T-helper 9 cell (primary cell): ENCODE measurements around the gene REG1B.

Experiments used
- DNase-seq: peaks from one replicate; pipeline ENCODE4 v3.0.0-alpha.2; 2020
- total RNA-seq, 2 donors: gene quantifications; one replicate each; lab custom pipeline; 2026; lab: John Stamatoyannopoulos, UW

The REG1B gene, protein sequence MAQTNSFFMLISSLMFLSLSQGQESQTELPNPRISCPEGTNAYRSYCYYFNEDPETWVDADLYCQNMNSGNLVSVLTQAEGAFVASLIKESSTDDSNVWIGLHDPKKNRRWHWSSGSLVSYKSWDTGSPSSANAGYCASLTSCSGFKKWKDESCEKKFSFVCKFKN
- total RNA-seq, result 0 reads per million in 2 donors

DNA sequence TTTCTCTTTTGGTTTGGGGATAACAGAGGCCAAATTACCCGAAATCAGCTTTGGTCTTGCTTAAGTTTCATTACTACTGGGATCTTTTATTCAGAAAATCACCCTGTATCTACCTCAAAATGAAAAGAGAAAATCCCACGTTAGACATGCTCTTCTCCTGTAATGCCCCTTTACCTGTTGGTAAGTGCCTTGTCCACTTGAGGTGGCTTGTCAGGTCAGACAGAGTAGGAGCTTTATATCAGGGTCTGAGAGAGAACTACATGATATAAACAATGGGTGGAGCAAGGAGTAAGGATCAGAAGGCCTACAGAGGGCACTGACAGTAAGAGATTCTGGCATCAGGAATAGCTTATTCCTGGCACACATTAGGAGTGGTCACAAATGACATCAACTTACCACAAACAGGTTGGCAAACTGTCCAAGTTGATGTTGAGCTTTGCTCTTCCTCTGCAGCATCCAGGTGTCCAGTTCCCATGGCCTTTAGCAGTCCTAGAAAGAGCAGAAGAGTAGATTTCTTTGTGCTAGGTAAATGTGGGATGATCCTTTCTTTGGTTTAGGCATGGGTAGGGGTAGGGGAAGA is at the start of gene REG1B:
REG1B (minus strand) TSS at position 209 of the 580 bp plus-strand sequence. CDS start 381 bp downstream, outside the sequence.
- no peak for DNase-seq

DNA sequence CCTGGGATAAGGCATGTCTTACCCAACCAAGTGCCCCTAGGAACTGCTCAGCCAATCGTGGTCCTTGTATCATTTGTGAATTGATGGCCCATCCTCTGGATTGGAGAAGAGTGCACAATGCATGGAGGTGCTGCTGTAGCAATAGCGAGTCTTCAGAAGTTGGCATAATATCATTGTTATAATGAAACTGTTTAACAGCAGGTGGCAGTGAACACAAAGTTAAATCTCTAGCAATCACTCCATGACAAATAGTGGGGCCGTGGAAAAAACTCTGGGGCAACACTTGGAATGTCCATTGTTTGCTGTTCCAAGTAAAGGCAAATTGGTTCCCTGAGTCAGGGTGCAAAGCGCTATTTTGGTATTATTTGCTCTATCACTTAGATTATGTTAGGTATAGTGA is 43.9 kb upstream of the REG1B start:
- DNase-seq, result no peak

DNA sequence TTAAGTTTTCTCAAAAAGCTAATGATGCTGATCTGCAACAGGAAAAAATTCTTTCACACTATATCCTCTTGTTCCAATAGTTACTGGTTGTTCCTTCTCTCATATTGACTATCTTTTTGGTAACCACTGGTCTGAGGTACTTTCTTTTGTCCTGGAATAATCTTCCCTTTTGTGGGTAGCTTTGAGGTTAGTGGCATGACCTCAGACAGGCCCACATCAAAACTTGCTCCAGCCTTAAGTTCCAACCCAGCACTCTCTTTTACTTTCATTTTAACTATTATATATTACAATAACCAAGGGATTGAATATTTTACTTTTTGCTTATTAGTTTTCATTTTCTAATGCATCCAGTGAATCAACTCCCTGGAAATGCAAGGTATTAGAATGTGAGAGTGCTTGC is 42.0 kb upstream of the REG1B start:
- no peak for DNase-seq

DNA sequence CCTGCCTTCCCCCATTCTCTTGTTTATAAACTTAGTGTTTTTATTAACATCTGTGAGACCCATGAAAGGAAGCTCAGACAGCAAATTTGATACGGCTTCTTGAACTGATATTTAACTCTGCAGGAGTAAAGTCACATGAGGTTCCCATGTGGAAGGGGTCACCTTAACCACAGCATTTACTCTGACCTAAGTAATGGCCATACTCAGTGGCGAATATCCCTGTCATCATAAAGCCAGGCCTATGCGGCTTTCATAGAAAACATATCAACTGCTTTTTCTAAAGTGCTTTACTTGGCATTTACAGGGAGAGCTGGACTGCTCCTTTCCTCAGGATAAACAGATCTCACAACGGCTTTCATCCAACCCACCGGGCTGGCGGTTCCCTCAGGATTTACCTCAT is 41.5 kb upstream of the REG1B start:
- DNase-seq, result no peak

DNA sequence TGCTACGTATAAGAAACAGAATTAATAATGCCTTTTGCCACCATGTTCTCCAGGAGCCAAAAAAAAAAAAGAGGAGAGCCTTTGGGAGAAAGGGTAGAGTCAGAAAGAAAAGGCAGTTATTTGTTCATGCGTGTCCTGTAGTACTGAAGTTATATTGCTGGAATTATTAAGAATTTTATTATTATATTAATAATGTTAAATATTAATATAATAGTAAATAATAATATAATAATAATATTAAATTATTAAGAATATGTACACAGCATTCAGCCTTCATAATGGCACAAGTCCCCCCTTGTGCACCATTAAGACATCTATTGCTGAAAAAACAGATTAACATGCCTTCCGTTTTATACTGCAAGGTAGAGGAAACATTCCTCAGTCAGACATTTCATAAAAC is 40.6 kb upstream of the REG1B start:
- no peak for DNase-seq

DNA sequence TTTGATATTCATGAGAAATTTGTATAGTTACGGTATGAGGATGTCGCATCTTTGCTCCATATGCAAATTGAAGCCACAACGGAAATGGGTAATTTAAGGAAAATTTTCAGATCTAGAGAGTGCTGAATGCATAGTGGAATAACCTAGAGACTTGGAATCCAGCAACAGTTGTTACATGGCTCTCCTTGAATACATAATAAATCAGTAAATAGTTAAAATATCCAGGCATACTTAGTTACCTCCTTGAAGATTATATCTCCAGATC is 37.9 kb upstream of the REG1B start:
- DNase-seq, result no peak

DNA sequence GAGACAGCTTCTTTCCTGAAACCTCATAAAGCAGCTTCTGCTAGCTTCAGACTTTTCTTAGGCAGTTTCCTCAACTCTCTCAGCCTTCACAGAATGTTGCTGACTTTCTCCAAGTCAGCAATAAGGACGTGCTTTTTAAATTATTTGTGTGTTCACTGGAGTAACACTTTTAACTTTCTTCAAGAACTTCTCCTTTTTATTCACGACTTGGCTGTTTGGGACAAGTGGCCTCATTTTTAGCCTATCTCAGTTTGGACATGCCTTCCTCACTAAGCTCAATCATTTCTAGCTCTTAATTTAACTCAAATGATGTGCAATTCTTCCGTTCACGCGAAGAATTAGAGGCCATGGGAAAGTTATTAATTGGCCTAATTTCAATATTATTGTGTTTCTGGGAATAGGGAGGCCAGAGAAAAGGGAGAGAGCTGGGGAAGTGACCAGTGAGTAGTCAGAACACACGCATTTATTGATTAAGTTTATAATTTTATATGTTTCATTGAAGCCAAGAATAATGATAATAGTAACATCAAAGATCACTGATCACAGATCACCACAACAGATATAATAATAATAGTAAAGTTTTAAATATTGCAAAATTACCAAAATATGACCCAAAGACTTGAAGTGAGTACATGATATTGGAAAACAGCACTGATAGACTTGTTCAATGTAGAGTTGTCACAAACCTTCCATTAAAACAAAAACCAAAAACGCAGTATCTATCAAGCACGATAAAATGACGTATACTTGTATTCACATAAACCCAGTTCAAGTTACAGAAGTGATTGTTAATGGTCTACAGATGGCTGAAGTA is 37.3 kb upstream of the REG1B start:
- no peak for DNase-seq

DNA sequence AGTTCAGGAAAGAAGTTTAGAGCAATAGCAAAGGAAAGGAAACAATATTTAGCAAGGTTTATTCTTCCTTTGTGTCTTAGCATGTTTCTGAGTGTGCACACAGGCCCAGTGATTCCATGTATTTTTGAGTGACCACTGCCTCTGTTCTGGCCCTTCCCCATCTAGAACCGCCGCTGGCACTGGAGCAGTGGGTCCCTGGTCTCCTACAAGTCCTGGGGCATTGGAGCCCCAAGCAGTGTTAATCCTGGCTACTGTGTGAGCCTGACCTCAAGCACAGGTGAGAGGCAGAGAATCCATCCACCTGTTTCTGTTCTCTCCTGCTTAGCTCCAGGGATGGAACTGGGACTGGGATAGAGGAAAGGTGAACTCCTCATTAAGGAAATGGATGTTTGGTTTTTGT is 34.9 kb upstream of the REG1B start:
- no peak for DNase-seq

DNA sequence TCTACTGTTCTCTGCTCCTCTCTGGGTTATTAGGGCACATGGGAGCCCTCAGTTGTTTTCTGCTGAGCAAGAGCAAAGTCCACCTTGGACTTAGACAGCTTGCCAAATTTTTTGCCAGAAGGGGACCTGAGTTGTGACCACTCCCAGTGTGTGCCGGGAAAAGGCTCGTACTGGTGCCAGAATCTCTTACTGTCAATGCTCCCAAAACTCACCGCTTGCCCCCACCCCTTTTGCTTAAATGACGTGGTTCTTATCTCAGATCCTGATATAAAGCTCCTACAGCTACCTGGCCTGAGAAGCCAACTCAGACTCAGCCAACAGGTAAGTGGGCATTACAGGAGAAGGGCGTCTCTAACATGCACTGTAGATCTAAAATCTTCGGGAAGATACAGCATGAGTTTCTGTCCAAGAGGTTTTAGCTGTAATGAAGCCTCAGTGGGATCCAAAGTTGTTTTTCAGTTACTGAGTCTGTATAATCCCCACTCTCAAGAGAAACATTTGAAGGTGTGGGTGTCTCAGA is 32.5 kb upstream of the REG1B start, which contains the start of gene REG1A:
REG1A (plus strand) TSS at position 295 of the 520 bp plus-strand sequence. CDS start 374 bp downstream, outside the sequence.
- DNase-seq, result no peak

DNA sequence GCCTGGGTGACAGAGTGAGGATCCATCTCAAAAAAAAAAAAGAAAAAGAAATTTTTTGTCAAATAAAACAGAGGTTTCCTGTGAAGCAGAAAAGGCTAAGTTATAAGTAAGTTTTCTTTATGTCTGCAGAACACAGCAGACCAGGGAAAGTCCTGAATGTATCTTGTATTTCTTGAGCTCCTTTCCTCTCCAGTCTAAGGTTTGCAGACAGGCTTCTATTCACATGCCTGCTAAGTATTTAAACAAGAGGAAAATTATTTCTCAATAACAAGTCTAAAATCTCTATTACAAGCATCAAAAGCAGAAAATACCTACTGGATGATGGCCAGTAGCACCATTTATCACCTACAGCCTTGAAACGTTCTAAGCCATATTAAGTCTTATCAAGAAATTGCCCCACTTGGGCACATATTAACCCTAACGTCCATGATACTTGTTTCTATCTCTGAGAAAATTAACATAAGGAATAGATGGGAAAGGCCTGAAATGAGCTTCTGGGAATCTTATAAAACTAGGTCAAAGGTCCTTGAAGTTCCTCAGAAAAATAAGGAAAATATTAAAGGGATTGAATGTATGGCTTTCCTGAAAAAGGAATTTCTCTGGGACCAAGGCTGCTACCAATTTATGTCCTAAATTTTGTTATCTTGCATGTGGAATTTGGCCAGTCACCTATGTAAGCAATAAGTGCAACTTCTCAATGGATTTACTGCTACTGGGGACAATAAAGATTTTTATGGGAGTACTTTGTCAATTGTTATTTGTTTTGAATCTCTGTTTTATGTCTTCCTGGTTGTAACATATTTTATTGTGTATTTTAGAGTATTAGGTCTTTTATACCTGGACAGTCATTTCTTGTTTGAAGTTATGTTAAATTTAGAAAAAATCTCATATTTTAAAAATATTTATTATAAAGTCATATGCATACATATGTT is 29.5 kb upstream of the REG1B start:
- DNase-seq, result no peak

DNA sequence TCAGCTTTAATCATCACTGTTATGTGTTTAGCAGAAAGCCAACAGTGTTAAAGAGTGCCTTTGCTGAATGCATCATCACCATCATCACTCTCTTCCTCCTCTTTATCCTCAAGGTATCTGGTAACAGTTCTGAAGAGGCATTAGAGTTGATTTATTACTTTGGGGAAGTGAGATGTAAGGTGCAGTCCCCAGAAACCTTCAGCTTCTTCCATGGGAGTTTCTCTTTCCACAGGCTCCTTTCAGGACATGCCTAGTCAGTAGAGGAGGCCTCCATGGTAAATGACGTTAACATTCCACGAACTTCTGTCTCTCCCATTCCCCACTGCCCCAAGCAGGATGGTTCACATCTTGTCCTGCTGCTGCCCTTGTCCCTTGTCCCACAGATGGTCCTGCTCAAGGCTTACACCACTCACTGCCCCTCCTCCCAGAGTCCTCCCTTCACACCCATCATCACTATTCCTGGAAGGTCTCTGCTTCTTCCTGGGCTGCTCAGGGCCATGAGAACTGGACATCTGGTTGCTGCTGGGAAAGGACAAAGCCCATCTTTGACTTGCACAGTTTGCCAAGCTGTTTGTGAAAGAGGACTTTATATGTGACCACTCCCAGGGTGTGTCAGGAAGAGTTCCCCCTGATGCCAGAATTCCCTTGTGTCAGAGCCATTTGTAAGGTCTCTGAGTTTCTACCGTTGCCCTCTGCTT is 27.2 kb upstream of the REG1B start:
- no peak for DNase-seq

DNA sequence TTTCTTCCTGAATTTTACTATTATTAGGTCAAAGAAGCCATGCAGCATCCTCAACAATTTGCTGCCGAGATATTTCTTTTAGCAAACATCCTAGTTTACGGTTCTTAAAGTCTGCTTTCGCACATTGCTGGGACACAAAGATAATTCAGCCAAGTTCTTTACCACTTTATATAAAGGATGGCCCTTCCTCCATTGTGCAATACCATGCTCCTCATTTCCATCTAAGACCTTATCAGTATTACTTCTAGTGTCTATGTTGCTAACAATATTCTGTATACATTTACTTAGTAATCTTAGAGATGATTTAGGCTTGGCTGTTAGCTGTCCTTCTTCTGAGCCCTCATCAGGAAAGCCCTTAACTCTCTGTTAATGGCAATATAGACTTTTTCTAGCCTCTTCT is 24.5 kb upstream of the REG1B start:
- DNase-seq, result no peak

DNA sequence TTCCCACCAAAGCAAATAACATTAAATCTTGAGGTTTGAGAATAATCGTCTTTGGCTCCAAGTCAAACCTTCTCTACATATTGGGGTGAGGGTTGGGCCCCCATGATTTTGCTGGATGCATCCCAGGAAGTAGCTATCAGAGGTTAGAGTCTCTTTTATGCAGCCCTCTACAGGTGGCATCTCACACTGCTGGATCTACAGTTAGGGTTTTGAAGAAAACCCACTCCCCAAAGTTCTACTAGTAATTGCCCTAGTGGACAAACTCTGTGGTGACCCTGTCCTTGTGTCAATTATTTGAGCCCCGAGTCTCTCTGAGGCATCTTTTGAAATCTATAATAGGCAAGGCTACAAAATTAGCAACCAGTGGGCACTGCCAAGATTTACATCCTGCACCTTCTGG is 17.5 kb upstream of the REG1B start:
- DNase-seq, result no peak

DNA sequence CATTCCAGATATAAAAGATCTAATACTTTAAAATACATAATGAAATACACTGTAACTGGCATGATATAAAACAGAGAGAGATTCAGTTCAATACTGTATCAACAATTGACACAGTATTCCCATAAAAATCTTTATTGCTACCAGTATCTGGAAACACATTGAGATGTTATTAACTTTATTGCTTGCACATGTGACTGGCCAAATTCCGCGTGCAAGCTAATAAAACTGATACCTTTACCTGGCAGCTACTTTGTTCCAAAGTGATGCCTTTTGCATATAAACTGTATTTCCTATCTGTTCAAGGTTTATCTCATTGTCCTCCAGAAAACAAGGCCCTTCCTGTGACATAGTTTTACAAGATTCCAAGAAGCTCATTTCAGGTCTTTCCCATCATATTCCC is 15.4 kb upstream of the REG1B start:
- no peak for DNase-seq

DNA sequence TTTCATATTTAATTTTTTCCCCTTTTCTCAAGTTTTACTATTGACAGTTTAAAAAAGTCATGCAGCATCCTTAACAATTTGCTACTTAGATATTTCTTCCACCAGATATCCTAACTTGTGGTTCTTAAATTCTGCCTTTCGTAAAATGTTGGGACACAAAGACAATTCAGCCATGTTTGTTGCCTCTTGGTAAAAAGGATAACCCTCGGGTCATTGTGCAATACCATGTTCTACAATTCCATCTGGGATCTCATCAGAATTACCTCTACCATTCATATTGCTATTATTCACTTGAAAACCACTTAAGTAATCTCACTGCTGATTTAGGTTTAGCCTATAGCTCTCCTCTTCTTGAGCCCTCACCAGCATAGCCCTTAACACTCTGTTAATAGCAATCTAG is 13.2 kb upstream of the REG1B start:
- DNase-seq, result no peak

DNA sequence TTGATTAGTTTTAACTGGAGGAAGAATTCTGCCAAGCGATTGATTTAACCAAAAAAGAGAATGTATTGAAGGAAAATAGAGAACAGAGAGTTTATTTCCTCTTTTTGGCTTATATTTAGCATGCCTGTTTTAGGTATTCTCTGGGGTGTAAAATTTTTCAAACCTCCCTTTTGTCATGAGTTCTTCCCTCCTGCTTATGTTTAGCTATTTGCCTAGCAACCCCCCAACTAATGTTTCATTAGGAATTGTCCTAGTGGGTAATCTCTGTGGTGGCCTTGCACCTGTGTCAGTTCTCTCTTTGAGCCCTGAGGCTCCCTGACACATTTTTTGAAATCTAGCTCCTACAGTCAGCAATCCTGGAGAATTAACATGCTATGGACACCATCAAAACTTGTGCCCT is 12.5 kb upstream of the REG1B start:
- no peak for DNase-seq

DNA sequence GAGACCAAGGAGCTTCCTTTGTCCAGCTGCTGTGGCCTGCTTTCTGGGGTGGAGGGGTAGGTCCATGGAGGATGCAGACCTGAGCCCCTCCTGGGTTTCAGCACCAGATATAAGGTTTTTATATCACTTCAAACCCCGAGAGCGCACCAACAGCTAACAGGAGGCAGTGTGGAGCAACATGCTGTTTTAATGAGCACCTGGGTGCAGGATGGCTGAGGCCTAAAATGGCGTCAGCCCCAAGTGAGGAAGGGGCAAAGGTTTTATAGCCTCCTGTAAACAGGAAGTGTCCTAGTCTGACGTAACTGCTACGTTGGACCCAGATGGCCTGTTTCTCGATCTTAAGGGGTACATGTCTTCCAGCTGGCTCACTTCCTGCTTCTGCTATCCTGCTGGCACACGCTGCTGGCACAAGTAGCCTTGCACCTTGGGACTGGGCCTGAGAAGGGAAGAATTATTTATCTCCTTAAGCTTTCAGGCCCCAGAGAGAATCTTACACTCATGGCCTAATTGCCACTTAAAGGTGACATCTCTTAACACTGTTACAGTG is 11.4 kb upstream of the REG1B start:
- DNase-seq, result no peak

DNA sequence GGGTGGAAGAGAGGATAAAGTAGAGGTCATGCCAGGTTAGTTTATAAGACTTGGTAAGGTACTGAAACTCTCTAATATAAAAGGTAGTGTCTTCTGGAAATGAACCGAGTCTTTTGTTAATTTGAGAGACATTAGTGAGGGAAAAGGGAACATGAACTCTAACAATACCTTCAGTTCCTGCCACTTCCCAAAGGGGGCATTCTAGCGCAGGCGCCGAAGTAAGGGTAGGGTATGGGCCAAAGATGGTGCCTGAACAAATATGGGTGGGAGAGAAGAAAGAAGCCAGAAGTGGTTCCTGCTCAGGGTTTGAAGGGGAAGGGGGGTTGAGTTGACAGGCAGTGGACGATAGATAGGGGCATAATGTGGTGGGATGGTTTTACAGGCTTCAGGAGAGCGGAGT is 10.1 kb upstream of the REG1B start:
- no peak for DNase-seq

DNA sequence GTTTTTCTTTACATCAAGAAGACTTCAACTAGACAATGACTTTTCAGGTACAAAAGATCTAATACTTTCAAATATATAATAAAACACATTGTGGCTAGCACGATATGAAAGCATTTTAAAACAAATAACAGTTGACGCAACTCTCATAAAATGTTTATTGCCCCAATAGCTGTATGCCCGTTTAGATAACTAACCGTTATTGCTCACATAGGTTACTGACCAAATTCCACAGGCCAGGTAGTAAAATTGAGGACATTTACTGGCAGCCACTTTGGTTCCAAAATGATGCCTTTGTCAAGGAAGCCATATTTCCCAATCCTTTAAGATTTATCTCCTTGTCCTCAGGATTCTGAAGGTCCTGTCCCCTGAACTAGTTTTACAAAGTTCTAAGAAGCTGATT is 2.9 kb upstream of the REG1B start:
- DNase-seq, result no peak

DNA sequence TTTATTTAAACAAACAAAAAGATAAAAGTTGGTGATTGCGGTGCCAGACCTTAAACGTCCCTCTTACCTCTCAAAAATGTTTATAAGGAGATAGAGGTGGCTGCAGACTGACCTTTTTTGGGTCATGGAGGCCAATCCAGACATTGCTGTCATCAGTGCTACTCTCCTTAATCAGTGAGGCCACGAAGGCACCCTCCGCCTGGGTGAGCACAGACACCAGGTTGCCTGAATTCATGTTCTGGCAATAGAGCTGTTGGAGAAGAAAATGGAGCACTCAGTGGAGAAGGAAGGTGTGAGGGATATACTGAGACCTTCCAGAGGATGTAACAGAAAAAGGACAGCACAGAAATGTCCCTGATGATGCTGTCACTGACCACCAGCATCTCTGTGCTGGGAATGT is 1.5 kb downstream of the REG1B start:
- DNase-seq, result no peak

DNA sequence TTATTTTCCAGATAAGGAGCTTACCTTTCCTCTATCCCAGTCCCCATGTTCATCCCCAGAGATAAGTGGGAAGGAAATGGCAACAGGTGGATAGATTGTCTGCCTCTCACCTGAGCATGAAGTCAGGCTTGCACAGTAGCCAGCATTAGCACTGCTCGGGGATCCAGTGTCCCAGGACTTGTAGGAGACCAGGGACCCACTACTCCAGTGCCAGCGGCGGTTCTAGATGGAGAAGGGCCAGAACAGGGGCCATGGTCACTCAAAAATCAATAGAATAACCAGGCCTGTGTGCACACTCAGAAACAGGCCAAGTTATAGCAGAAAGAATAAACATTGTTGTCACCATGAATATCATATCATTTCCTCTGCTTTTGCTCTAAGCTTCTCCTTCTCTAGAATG is 2.4 kb downstream of the REG1B start:
- DNase-seq, result no peak

DNA sequence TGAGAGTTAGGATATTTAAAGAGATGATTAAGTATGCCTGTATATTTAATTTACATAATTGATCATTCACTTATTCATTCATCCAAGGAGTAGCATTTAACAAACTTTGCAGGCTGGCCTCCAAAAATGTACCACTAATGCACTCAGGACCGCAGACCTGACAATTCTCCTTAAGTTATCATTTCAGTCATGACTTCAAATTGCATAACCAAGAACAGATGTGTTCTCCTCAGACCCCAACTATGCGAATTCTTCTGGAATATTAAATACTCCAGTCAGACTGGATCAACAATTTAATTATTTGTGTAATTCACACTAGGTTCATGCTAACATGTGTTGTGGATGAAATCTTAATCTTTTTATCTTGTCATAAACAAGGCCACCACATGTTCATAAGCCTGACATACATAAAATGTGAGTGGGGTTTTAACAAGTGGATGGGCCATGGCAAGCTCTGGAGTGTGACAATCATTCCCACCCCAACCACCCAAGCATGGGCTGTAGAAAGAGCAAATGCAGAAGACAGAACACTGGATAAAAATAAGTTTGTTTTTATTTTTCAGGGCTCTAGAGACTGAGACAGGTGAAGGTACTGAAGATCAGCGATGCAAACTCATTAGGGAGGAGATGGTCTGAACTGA is 3.2 kb downstream of the REG1B start:
- DNase-seq, result no peak
